ENCODE data around the gene GTF3C2.
A peak's percentile ranks its signal among the peaks of the same experiment; 100 is the strongest.

GTF3C2 gene

DNA sequence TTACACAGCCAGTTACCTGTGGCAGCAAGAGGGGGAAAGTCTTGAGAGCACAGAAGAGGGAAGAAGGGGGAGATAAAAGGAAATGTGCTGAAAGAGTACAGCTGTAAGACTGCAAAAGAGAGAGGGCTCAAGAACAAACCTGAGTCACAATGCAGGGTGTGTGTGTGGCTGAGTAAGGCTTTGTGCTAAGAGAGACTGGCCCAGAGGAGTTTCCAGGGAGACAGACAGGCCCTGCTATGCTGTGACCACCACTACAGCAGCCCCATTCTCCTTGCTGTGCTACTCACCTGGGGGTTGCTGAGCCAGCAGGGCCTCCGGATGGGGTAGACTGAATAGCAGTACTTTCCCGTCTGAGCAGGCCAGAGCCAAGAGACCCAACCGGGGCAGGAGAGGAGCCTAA lies 21.3 kb downstream of the GTF3C2 start:
- H3K4me3 ChIP-seq (ENCODE audit: low read depth, low read length), result no peak overlapping the region
- TF ChIP-seq, protein P1, sequence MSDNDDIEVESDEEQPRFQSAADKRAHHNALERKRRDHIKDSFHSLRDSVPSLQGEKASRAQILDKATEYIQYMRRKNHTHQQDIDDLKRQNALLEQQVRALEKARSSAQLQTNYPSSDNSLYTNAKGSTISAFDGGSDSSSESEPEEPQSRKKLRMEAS (IDR thresholded peaks at IDR 0.05; ENCODE audit: low read depth, low read length), result no peak
- TF ChIP-seq MYC (IDR thresholded peaks at IDR 0.05; ENCODE audit: low read depth, low read length) (no peak), POLR2A (IDR thresholded peaks at IDR 0.05; ENCODE audit: extremely low read depth, insufficient read length) (no peak)
- TF ChIP-seq, protein P2, sequence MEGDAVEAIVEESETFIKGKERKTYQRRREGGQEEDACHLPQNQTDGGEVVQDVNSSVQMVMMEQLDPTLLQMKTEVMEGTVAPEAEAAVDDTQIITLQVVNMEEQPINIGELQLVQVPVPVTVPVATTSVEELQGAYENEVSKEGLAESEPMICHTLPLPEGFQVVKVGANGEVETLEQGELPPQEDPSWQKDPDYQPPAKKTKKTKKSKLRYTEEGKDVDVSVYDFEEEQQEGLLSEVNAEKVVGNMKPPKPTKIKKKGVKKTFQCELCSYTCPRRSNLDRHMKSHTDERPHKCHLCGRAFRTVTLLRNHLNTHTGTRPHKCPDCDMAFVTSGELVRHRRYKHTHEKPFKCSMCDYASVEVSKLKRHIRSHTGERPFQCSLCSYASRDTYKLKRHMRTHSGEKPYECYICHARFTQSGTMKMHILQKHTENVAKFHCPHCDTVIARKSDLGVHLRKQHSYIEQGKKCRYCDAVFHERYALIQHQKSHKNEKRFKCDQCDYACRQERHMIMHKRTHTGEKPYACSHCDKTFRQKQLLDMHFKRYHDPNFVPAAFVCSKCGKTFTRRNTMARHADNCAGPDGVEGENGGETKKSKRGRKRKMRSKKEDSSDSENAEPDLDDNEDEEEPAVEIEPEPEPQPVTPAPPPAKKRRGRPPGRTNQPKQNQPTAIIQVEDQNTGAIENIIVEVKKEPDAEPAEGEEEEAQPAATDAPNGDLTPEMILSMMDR (IDR thresholded peaks at IDR 0.05; ENCODE audit: low read depth, low read length), result no peak
- no peak for DNase-seq (ENCODE audit: low read depth)

DNA sequence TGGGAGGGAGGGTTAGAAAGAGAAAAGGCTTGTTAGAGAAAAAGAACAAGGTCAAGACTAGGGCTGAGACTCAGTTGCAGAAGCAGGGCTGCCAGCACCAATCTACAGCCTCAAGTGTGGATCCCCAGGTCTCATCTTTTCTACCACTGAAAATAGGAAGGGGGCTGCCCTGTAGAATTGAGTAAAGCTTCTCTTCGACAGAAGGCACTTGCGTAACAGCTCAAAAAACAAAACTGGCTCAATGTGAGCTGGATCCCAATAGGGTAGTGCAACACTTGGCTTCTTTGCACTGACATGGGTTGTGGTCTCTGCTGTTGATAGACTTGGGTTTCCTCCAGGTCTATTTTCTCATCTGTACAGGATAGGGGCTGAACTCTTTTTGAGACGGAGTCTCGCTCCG lies 31.8 kb downstream of the GTF3C2 start:
- peak; percentile 80 for DNase-seq (ENCODE audit: low read depth)
- no peak overlapping the region for H3K4me3 ChIP-seq (ENCODE audit: low read depth, low read length)
- TF ChIP-seq, protein P1 (IDR thresholded peaks at IDR 0.05; ENCODE audit: low read depth, low read length), result no peak
- TF ChIP-seq POLR2A (IDR thresholded peaks at IDR 0.05; ENCODE audit: extremely low read depth, insufficient read length) (no peak), MYC (IDR thresholded peaks at IDR 0.05; ENCODE audit: low read depth, low read length) (no peak)
- TF ChIP-seq, protein P2 (IDR thresholded peaks at IDR 0.05; ENCODE audit: low read depth, low read length), result no peak

DNA sequence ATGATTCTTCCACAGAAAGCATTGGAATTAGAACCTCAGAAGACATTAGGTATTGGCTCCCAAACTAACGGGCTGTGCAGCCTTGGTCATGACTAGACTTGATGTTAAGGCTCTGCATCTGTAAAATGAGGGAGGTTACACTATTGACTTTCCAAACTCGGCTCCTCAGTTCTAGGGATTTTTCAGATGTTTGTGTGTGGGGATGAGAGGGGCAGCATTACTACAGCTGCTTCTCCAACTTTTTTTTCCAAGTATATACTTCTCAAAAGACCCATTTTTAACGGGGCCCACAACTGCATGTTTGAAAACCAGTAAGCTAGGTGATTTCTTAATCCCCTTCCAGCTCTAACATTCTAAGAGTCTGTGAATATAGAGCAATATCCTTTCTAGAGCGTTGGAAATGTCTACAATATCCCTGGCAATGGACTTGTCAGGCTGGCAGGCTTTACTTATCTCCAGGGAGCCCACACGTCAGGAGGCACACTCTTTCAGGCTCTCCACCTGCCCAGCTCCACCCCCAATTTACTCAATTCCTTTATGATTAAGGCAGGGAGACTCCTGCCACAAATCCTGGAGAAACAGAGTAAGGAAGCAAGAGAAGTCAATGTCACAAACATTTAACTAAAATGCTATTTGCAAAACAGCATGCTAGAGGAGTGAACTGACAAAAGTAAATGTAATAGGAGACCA lies 32.8 kb downstream of the GTF3C2 start:
- DNase-seq (ENCODE audit: low read depth), result no peak
- H3K4me3 ChIP-seq (ENCODE audit: low read depth, low read length), result peak overlapping the region; percentile 97
- TF ChIP-seq, protein P1 (IDR thresholded peaks at IDR 0.05; ENCODE audit: low read depth, low read length), result no peak
- TF ChIP-seq POLR2A (IDR thresholded peaks at IDR 0.05; ENCODE audit: extremely low read depth, insufficient read length) (no peak), MYC (IDR thresholded peaks at IDR 0.05; ENCODE audit: low read depth, low read length) (no peak)
- TF ChIP-seq, protein P2 (IDR thresholded peaks at IDR 0.05; ENCODE audit: low read depth, low read length), result no peak

DNA sequence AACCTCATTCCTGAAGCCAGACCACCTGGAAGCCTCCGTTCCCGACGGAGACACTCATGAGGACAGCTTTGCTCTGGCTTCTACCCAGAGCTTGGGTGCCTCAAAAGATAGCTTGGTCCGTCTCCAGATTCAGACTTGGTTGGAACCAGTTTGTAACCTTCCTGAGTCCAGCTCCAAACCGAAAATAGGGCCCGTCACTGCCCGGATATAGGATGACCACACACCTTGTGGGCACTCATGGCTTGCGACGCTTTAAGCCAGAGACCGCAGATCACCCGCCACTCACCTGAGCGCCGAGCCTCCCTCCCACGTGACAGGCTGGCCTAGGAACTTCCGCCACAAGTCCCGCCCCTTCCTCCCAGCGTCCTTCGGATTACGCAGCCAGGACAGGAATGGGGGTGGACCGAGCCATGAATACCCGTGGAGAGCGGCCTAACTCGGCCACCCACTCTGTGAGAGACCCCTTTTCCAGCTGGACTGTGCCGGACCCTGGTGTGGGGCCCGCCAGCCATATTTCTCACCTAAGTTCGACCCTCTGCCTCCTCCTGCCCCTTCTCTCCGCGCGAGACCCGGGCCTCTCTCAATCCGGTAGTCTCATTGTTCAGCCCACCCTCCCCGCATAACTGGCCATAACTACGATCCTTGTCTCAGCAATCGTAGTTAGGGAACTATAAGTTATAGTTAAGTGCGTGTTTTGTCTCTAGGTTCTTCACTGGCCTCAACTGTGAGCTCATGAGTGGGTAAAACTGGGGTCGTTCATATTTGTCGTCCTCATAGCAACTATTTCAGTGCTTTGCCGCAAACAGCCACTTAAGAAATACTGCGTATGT lies 33.6 kb downstream of the GTF3C2 start, which contains the start of gene MPV17:
TSS of gene MPV17 (minus strand) at position 332 of the 830 bp plus-strand sequence. CDS start 580 bp downstream, outside the sequence.
- DNase-seq (ENCODE audit: low read depth), result peak; percentile 94
- H3K4me3 ChIP-seq (ENCODE audit: low read depth, low read length), result peak within 1 kb of the TSS; percentile 97
- TF ChIP-seq, protein P2 (IDR thresholded peaks at IDR 0.05; ENCODE audit: low read depth, low read length), result no peak
- TF ChIP-seq POLR2A (IDR thresholded peaks at IDR 0.05; ENCODE audit: extremely low read depth, insufficient read length) (peak; percentile 79), MYC (IDR thresholded peaks at IDR 0.05; ENCODE audit: low read depth, low read length) (peak; percentile 91)
- TF ChIP-seq, protein P1 (IDR thresholded peaks at IDR 0.05; ENCODE audit: low read depth, low read length), result peak; percentile 96

DNA sequence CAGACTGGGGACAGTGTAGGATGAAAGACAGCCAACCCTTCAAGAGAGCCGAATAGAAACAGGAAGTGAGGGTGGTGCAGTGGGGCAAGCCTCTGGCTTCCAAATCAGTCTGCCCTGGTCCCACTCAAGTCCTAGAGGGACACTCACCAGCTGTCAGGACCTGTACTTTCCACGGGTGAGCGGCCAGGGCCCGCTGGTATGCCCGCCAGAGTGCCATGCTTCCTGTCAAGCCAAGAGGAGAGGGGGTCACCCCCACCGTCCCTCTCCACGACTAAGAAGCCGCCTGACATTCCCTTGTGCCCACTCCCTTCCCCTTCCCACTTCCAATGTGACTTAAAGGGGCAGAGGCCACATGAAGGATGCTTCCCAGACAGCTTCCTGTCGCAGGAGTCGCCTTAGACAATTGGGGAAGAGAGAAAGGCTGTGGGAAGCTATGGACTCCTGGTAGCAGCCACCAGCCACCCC lies 34.2 kb downstream of the GTF3C2 start:
- peak overlapping the region; percentile 97 for H3K4me3 ChIP-seq (ENCODE audit: low read depth, low read length)
- peak; percentile 62 for DNase-seq (ENCODE audit: low read depth)
- no peak for TF ChIP-seq MYC (IDR thresholded peaks at IDR 0.05; ENCODE audit: low read depth, low read length)
